Measurements from ENCODE around the gene PXT1.
"Not testable (repeated sequence)": the region's sequence is repeated elsewhere in the genome, so short reads cannot be mapped to it uniquely, and the experiment has no call there.

The PXT1 gene

GRCh38 chr6:36368421-36368820 is 74.2 kb downstream of the PXT1 start:
- DNase-seq = no peak

- no peak for DNase-seq
Observed at GRCh38 chr6:36367743-36368142, 74.9 kb downstream of the PXT1 start.

- DNase-seq = no peak
Observed at GRCh38 chr6:36364669-36365479, 77.8 kb downstream of the PXT1 start.

DNA sequence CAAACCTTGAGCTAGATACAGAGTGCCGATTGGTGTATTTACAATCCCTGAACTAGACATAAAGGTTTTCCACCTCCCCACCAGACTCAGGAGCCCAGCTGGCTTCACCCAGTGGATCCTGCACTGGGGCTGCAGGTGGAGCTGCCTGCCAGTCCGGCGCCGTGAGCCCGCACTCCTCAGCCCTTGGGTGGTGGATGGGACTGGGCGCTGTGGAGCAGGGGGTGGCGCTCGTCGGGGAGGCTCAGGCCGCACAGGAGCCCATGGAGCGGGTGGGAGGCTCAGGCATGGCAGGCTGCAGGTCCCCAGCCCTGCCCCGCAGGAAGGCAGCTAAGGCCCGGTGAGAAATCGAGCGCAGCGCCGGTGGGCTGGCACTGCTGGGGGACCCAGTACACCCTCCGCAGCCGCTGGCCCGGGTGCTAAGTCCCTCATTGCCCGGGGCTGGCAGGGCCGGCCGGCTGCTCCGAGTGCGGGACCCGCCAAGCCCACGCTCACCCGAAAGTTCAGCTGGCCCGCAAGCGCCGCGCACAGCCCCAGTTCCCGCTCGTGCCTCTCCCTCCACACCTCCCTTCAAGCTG is 78.5 kb downstream of the PXT1 start:
- not testable (repeated sequence) for DNase-seq

DNA sequence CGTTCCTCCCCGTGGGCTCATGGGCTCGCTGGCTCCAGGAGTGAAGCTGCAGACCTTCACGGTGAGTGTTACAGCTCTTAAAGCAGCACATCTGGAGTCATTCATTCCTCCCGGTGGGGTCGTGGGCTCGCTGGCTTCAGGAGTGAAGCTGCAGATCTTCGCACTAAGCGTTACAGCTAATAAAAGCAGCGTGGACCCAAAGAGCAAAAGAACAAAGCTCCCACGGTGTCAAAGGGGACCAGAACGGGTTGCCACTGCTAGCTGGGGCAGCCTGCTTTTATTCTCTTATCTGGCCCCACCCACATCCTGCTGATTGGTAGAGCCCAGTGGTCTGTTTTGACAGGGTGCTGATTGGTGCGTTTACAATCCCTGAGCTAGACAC is 79.3 kb downstream of the PXT1 start:
- not testable (repeated sequence) for DNase-seq

- DNase-seq = no peak
Observed at GRCh38 chr6:36362551-36363370, 79.9 kb downstream of the PXT1 start.

DNA sequence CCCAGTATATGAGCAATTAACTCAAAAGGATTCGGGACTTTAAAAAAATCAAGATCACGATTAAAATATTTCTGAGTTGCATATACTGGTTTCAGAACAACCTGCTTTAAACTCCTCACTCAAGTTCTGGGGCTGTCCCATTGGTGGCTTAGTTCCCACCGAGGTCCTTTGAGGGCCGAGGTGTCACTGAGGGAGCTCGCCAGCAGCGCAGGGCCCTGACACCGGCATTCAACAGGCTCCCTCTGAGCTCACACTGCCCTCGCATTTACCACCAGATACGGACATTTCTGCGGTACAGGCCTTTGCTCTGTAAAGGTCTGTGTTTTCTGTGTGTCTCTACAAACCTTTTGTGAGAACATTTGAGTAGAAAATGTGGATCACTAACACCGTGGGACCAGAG is 81.6 kb downstream of the PXT1 start:
- no peak for DNase-seq

GRCh38 chr6:36360241-36361054 is 82.2 kb downstream of the PXT1 start:
- peak; percentile 49 for DNase-seq

DNA sequence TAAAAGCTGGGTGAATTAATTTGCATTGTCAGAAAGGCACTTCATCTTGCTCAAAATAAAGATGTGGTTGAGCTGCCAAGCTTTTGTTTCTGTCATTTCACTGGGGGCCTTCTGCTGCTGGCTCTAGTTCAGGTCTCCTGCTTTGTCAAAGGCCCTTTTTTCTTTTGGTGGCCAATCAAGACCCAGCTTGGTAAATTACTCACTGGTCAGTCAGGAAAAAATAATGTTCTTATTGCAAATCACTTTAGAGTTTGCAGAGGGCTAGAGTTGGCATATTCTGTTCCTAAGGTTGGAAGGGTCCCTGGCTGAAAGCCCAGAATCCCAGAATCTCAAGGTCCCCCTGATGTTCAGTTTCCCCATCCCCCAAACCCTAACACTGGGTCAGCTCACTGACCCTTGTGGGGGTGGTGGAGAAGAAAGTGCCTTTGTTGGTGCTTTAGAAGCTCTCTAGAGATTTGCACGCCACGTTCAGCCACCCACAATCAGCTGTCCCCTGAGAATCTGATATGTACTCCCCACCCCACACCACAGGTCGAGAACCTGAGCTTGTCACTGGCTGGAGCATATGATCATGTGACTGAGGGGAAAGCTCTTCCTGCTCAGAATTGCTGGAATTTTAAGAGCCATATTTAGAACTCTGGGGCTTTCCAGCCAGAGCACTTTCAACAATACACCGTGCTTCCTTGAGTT is 84.3 kb downstream of the PXT1 start:
- no peak for DNase-seq

DNA sequence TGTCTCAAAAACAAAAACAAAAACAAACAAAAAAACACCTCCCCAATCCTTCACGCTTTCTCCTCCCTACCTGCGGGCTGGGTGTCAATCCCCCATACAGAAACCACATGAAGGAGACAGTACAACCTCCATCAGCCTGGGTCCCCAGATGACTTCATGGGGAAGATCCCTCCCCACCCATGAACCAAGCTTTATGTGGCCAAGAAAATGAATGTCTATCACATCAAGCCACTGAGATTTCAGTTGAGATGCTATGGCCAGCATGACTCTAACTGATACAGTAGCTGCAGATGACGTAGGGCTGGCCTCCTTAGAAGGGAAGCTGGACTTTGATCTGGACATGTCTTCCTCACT is 84.8 kb downstream of the PXT1 start:
- no peak for DNase-seq

DNA sequence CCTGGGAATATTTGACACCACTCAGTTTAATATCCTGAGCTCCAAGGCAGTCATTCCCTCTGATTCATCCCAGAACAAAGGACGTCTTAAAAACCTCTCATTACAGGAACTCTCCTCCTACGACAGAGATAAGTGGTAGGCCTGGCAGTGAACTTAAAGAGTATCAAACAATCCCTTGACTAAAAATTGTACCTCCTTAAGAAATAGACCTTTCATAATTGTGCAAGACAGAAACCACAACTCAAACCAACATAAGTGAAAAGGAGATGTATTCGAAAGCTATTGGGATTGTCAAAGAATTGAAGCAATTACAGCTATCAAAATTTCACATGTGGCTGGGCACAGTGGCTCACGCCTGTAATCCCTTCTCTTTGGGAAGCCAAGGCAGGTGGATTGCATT is 86.8 kb downstream of the PXT1 start:
- no peak for DNase-seq

DNA sequence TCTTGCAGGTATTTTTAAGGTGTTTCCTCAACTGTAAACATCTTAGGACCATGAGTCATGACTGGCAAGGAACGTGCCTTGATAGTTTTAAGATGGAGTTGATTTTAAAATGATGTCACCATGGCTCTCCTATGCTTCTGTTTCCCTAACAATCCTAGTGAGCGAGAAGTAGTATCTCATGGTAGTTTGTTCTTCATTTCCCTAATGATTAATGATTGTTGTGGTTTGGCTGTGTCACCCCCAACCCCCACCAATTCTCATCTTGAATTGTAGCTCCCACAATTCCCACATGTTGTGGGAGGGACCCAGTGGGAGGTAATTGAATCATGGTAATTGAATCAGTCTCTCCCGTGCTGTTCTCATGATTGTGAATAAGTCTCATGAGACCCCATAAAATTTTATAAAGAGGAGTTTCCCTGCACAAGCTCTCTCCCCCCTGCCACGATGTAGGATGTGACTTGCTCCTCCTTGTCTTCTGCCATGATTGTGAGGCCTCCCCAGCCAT is 89.2 kb downstream of the PXT1 start:
- no peak for DNase-seq

DNA sequence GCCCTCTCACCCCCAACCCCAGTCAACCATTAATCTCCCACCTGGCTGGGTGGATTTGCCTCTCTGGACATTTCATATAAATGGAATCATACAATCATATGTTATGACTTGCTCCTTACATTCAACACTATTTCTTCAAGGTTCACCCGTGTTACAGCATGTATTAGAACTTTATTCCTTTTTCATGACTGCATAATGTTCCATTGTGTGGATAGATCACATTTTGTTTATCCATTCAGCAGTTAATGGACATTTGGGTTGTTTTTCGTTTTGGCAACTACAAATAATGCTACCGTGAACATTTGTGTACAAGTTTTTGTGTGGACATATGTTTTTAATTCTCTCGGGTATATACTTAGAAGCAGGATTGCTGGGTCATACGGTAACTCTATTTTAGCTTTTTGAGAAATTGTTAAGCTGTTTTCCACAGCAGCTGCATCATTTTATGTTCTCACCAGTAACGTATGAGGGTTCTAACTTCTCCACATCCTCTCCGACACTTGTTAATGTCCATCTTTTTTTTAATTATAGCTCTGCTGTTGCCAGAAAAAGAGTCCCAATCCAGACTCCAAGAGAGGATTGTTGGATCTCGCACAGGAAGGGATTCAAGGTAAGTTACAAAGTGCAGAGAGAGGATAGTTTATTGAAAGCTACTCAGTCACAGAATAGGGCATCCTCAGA is 90.0 kb downstream of the PXT1 start:
- DNase-seq = no peak

DNA sequence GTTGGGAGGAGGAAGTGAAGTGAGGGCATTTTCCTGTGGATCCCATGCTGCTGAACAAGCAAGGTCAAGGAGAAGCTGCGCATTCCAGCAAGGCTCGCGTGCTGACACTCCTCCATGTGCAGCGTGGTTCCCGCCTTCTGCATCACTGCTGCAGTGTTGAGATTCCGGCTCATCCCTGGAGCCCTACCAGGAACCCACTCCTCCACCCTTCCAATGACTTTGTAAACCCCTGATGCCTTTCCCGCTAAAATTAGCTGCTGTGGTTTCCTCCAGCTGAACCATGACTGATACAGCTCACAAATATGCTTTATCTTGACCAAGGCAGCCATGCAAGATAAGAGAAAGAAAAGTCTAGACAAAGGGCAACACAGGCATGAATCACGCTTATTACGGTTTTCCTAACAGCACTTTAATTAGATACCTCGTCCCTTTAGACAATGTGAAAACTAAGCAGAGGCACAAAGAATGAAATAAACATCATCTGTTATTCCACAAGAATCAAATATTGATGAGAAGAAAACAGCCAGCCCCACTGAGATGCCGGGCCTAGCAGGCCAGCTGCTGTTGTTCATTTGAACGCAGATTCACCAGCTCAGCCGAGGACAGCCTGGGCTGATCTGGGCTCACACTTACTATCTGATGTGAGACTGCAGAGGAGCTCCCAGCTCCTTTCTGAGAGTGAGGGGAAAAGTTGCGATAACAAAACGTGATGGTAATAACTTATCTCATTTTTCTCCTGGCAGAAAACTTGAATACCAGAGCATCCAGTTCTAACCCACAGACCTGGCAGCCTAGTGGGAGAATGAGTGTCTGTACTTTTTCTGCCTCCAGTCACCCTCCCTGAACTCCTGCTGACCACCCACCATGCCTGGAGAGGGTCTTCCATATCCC is 91.7 kb downstream of the PXT1 start:
- DNase-seq = no peak

DNA sequence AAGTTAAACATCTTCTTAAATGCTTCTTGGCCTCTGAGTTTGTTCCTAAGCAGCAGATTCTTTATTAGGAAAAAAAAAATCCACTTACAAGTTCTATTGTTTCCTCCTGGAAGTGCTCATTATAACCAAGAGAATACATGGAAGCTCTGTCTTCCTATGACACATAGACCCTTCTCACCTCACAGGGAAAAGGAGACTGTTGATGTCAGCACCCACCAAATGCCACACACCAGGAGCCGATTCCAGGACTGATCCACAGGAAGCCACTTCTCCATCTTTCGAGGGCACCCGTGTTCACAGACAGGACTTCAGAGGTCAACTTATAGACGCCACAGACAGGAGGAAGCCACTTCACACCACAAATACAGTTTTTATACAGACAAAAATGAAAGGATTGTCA is 92.6 kb downstream of the PXT1 start:
- DNase-seq = no peak

- DNase-seq = peak; percentile 18
Observed at GRCh38 chr6:36349240-36349639, 93.4 kb downstream of the PXT1 start.

DNA sequence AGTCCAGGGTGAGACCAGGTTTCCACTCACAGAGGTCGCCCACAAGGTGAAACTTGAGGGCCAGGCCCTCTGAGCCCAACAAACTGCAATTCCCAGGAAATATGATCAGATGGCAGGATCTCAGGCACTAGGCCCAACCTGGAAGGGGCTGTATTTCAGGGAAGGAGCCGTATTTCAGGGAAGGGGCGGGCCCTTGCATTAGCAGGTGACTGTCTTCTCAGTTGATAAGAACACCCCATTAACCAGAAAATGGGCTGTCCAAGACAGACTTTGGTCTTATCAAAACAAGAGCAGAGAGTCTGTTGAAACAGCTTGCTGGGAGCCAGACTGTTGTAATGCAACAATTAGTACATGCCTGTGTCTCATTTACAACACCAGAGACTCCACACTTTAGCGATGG is 95.0 kb downstream of the PXT1 start:
- no peak for DNase-seq

DNA sequence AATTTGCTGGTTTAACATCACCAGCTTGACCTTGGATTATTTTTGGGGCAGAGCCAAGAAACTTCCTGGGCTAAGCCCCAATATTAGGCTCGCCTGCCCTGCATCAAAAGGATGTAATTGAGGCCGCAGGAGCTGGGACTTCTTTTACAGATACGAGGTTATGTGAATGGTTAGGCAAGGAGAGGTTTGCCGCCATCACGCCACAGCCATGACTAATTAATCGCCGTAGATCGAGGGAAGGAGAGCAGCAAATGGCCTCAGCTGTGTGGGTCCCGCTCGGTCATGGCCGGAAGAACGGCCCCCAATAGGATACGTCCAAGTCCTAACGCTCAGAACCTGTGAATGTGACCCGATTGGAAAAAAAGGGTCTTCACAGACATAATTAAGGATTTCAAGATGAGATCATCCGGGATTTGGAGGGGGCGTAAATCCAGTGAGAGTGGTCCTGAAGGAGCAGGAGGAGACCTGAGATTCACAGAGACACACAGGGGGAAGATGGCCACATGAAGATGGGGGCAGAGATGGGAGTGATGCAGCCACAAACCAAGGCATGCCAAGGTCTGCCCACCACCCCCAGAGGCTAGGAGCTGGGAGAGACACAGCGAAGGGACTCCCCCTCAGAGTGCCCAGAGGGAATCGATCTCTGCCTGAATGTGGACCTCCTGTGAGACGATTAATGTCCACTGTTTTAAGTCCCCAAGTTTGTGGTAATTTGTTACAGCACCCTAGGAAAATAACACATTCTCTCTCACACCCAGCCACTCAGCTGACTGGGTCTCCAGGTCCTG is 96.0 kb downstream of the PXT1 start:
- DNase-seq = no peak

DNA sequence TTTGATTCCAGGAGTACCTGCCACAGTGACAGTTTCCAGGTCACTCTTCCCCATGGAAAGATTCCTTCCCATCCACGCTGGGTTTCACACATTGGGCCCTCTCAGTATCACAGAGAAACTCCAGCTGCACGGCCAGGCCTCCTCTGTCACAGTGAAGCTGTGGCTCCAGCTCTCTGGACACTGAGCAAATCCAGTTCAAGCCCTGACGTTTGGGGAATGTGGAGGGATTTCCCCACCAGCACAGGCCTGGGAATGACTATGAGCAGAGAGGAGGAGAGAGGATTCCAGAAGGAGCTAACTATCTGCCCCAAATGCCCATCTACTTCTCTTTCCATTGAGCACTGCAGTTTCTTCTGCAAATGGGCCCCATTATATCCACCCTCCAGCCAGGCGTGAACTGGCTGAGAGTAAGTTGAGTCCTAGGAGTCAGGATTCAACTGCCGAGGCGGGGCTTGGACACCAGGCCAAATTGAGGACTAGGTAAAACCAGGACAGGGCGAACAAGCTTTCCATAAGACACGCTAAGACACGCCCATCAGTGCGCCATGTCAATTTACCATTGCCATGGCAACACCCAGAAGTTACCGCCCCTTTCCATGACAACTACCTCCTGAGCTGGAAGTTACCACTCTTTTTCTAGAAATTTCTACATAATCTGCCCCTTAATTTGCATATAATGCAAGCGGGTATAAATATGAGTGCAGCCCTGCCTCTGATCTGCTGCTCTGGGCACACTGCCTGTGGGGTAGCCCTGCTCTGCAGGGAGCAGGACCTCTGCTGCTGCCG is 96.8 kb downstream of the PXT1 start:
- no peak for DNase-seq
